H7 (cell line): Measurements from ENCODE around the gene PAFAH1B2. TPM values are rescaled to one million over a fixed set of nuclear protein-coding genes. Genes with fewer than 3 reads are reported as not detected.
"Not testable (repeated sequence)": the region's sequence is repeated elsewhere in the genome, so short reads cannot be mapped to it uniquely, and the experiment has no call there.

ENCODE experiments used
- DNase-seq: peaks from one replicate; pipeline ENCODE4 v3.0.0; 2012
- H3K27me3 ChIP-seq: 2 replicates; pipeline ENCODE4 v1.6.0; 2011; ENCODE audit warnings: mild to moderate bottlenecking, low read length; ENCODE audit not compliant: control insufficient read depth, insufficient read depth
- H3K36me3 ChIP-seq: replicated peaks from 2 replicates; pipeline ENCODE4 v1.5.1; 2011; ENCODE audit warnings: low read length; ENCODE audit not compliant: control insufficient read depth, insufficient read depth
- H3K4me3 ChIP-seq: 2 replicates; pipeline ENCODE4 v1.5.1; 2011; ENCODE audit warnings: low read depth, mild to moderate bottlenecking, control low read depth, low read length, moderate library complexity; ENCODE audit not compliant: insufficient read depth
- total RNA-seq: library from RNA; depleted of rRNA; stranded (reverse); fragments of >200 nt; shearing (Covaris generic); gene quantifications from 2 replicates; pipeline ENCODE4 v1.2.3, GENCODE V29; 2014

The PAFAH1B2 gene
- total RNA-seq, 1 experiment from 2014 or later: 138 TPM

DNA sequence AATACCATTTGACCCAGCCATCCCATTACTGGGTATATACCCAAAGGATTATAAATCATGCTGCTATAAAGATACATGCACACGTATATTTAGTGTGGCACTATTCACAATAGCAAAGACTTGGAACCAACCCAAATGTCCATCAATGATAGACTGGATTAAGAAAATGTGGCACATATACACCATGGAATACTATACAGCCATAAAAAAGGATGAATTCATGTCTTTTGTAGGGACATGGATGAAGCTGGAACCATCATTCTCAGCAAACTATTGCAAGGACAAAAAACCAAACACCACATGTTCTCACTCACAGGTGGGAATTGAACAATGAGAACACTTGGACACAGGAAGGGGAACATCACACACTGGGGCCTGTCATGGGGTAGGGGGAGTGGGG lies 31.1 kb upstream of the PAFAH1B2 start:
- H3K4me3 ChIP-seq, H3K36me3 ChIP-seq, H3K27me3 ChIP-seq, DNase-seq: not testable (repeated sequence)

DNA sequence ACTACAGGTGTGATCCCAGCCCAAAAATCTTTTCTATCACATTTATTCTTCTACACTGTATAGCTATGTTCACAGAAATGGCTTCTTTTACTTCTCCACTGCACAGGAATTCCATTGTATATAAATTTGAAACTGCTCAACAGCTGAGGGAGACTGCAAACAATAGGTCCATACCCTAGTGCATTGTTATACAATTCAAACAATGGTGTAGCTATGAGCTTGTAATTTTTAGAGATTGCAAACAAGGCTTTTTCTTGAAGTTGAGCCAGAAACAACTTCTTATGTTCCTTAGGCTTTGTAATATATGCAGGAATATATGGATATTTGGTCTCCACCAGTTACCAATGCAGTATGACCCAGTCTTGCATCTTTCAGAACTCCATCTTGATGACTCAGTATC lies 26.4 kb upstream of the PAFAH1B2 start:
- no peaks in the 10 kb centered on the region for H3K27me3 ChIP-seq
- DNase-seq: no peak
- H3K4me3 ChIP-seq: no peak overlapping the region
- H3K36me3 ChIP-seq: no peaks in the 10 kb centered on the region

DNA sequence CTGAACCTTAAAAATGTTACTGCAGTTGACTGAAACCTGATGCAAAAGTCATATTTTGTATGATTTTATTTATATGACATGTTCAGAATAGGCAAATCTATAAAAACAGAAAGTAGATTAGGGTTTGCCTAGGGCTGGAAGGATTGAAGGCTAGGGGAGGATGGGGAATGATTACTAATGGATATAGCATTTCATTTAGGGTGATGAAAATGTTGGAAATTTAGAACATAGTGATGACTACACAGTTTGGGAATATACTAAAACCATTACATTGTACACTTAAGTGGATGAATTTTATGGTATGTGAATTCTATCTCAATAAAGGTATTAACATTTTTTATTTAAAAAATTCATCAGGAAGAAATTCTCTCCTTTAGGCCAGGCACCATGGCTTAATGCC lies 22.9 kb upstream of the PAFAH1B2 start:
- Histone ChIP-seq H3K4me3 (no peak overlapping the region), H3K36me3 (no peaks in the 10 kb centered on the region), H3K27me3 (no peaks in the 10 kb centered on the region)
- DNase-seq: no peak

DNA sequence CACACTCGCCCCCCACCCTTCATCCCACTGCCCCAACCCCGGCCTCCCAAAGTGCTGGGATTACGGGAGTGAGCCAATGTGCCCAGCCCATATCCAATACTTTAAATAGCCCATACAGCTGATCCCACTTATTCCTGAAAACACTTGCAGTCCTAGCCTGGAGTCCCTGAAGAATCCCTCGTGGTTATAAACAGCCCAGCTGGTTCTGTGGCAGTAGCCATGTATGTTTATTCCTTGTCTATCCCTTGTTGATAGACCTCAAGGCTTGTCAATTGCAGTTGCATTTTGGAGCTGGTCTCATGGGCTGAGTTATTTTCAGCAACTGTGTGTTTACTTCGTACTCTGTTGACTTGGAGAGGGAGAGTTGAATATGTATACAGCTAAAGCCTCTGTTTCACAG lies 21.5 kb upstream of the PAFAH1B2 start:
- no peak for DNase-seq
- Histone ChIP-seq H3K4me3 (no peak overlapping the region), H3K27me3 (no peaks in the 10 kb centered on the region), H3K36me3 (no peaks in the 10 kb centered on the region)

DNA sequence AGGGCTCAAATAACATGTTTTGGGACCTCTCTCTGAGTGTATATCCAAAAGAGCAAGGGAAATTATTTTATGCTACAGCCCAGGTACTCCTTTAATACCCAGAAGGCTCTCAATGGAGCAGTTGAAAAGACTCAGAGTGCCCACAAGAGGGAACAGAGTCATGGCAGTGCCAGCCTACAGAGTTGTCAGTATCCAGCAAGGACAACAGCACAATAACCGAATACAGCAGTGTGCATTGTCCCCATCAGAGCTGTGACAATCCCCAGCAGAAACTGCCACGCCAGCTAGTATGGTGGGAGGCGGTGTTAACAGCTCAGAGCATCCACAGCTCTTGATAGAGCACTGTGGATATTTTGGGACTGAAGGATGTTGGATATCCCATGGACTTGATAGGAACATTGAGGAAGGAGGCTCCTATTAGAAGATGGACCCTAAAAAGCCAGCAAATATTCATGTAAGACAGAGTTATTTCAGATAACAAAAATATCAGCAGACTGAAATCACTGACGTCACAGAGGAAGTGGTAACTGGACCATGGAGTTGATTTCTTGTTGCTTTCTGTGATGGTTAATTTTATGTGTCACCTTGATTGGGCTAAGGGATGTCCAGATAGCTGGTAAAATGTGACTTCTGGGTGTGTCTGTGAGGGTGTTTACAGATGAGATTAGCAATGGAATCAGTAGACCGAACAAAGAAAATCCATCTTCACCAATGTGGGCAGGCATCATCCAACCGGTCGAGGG lies 17.7 kb upstream of the PAFAH1B2 start:
- no peak overlapping the region for H3K4me3 ChIP-seq
- no peaks in the 10 kb centered on the region for H3K27me3 ChIP-seq
- DNase-seq: no peak
- no peaks in the 10 kb centered on the region for H3K36me3 ChIP-seq

DNA sequence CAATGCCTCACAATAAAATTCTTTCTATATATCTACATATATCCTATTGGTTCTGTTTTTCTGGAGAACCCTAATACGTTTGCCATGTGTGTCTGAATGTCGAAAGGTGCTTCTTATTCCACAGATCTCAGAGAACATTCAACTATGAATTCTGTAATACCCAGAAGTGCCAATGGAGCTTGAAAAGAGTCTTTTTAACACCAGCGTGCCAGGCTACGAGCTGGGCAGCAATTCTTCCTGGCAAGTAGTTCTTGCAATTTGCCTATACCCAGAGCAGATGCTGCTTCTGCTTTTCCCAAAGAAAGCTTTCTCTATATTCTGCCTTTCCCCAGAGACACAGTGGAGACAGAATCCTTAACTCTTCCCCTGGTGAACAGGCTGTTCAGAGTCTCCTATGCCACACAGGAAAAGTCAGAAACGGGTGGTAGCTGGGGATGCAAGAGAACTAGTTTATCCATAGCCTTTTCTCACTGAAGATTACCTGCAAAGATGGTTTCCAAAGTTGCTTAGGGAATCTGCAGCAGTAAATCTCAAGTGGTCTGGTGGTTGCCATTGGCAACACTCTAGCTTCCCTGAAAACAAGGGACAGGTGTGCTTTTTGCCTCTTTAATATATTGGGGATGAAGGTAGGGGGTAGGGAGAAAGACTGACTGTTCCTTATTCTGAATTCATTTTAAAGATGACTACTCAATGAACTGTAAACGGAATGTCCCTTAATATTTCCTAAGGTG lies 16.8 kb upstream of the PAFAH1B2 start:
- Histone ChIP-seq H3K27me3 (no peaks in the 10 kb centered on the region), H3K36me3 (no peaks in the 10 kb centered on the region)
- DNase-seq: no peak

DNA sequence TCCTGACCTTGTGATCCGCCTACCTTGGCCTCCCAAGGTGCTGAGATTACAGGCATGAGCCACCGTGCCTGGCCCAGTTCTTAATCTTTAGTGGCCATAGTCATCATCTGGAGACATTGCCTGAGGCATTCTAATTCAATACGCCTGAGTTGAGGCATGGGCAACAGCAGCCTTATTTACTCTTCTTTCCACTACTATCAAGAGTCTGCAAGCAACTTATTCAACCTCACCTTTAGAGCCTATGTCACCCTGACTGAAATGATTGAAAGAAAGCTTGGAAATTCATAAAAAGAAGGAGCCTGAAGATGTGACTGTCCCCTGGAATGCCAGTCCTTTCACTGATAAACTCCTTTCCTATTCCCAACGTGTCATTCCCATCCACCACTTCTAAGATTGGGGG lies 15.8 kb upstream of the PAFAH1B2 start:
- H3K4me3 ChIP-seq: no peak overlapping the region
- H3K27me3 ChIP-seq: no peaks in the 10 kb centered on the region
- DNase-seq: no peak
- H3K36me3 ChIP-seq: no peaks in the 10 kb centered on the region

More for the DNA sequence above, 16.8 kb upstream of the PAFAH1B2 start:
- H3K4me3 ChIP-seq: no peak overlapping the region

DNA sequence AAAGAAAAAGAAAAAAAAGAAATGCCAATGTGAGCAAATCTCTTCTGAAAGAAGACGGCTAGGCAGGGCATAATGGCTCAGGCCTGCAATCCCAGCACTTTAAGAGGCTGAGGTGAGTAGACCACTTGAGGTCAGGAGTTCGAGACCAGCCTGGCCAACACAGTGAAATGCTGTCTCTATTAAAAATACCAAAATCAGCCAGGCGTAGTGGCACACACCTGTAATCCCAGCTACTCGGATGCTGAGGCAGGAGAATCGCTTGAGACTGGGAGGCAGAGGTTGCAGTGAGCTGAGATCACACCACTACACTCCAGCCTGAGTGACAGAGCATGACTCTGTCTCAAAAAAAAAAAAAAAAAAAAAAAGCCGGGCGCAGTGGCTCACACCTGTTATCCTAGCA lies 13.7 kb upstream of the PAFAH1B2 start:
- H3K4me3 ChIP-seq, H3K27me3 ChIP-seq, DNase-seq, H3K36me3 ChIP-seq: not testable (repeated sequence)

DNA sequence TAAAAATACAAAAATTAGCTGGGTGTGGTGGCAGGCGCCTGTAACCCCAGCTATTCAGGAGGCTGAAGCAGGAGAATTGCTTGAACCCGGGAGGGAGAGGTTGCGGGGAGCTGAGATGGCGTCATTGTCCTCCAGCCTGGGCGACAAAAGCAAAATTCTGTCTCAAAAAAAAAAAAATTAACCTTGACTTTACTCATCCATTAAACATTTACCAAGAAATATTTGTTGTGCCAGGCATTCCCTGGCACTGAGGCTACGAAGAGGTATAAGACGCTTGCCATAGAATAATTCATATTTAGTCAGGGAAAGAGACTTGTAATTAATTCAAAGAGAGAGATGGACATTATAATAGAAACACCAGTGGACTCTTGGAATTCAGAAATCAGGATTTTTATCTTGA lies 13.2 kb upstream of the PAFAH1B2 start:
- H3K36me3 ChIP-seq: no peaks in the 10 kb centered on the region
- no peak for DNase-seq
- no peaks in the 10 kb centered on the region for H3K27me3 ChIP-seq
- no peak overlapping the region for H3K4me3 ChIP-seq

DNA sequence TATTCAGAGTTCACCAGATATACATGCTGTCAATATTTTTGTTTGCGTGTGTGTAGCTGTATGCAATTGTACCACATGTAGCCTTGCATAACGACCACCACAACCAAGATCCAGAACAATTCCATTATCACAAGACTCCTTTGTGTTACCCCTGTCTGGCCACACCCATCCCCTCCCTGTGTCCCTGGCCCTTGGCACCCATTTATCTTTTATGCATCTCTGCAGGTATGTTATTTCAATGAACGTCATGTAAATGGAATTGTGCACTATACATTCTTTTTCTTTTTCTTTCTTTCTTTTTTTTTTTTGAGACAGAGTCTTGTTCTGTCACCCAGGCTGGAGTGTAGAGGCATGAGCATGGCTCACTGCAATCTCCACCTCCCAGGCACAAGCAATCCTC lies 9.7 kb upstream of the PAFAH1B2 start:
- H3K27me3 ChIP-seq: no peaks in the 10 kb centered on the region
- no peak for DNase-seq

DNA sequence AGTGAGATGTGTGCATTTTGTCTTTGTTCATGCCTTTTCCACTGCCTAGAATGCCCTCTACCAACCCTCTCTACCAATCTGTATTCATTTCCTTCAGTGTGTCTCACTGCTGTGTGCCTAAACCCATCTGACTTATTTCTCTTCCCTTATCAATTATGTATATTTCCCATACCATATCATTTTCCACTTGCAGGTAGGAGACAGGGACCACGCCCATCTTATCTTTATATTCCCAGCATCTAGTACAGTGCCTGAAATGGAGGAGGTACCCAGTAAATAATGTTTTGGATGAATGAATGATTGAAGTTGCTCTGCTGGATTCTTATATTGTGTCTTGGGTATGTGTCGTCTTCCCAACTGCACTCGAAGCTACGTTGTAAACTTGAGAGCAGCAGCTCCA lies 9.1 kb upstream of the PAFAH1B2 start:
- H3K27me3 ChIP-seq, H3K36me3 ChIP-seq, H3K4me3 ChIP-seq, DNase-seq: not testable (repeated sequence)

More for the DNA sequence above, 9.7 kb upstream of the PAFAH1B2 start:
- no peaks in the 10 kb centered on the region for H3K36me3 ChIP-seq
- H3K4me3 ChIP-seq: no peak overlapping the region

DNA sequence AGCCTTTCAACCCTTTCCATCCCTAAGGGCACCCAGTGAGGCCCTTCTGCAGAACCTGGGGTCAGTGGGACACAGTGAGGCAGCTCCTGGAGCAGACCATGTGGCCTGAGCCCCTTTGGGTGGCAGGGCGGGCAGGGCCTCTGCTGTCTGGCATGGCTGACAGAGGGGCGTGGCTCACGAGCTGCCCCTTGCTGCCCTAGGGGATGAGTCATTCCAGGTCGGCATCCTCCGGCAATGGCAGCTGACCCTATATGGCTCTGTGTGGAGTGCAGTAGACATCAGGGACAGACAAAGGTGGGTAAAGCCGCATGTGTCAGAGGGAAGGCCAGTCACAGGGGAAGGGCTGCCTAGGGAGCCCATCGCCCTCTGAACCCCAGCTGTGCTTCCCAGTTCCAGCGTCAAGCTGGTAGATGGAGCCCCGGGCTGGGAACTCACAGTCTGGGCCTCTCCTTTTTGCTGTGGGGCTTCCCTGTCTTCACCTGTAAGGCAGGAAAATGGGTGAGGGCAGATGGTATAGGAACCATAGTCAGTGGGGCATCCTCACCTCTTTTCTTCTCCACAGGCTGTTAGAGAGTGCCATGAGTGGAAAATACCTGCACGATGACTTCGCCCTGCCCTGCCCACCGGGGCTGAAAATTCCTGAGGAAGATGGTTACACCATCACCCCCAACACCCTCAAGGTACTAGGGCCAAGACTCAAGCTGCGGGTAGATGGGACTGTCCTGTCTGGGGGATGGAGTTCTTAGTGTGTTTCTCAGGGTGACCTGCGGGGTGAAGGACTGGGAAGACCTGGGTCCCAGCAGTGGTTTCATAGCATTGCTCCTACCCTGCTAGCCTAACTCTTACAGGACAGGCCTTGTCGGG lies 6.6 kb upstream of the PAFAH1B2 start:
- H3K4me3 ChIP-seq, H3K27me3 ChIP-seq, DNase-seq, H3K36me3 ChIP-seq: not testable (repeated sequence)

DNA sequence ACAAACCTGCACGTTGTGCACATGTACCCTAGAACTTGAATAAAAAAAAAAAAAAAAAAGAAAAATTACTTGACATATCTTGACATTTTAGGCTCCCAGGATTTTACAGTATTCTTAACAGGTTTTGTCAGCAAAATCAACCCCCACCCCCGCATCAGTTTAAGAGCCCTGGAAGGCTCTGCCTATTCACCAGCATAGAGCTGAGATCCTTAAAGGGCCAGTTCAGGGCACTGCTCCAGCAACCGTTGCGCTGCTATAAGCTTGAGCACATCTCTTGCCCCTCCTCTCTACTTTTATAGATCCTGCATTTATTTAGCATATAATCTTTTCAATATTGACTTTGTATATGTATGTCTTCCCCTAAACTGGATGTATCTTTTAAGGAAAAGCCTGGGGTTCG lies 697 bp upstream of the PAFAH1B2 start:
- Histone ChIP-seq H3K4me3 (peak overlapping the region; percentile 86), H3K27me3 (no peaks in the 10 kb centered on the region), H3K36me3 (peaks cover 9% of the 10 kb centered on the region)
- peak; percentile 64 for DNase-seq

DNA sequence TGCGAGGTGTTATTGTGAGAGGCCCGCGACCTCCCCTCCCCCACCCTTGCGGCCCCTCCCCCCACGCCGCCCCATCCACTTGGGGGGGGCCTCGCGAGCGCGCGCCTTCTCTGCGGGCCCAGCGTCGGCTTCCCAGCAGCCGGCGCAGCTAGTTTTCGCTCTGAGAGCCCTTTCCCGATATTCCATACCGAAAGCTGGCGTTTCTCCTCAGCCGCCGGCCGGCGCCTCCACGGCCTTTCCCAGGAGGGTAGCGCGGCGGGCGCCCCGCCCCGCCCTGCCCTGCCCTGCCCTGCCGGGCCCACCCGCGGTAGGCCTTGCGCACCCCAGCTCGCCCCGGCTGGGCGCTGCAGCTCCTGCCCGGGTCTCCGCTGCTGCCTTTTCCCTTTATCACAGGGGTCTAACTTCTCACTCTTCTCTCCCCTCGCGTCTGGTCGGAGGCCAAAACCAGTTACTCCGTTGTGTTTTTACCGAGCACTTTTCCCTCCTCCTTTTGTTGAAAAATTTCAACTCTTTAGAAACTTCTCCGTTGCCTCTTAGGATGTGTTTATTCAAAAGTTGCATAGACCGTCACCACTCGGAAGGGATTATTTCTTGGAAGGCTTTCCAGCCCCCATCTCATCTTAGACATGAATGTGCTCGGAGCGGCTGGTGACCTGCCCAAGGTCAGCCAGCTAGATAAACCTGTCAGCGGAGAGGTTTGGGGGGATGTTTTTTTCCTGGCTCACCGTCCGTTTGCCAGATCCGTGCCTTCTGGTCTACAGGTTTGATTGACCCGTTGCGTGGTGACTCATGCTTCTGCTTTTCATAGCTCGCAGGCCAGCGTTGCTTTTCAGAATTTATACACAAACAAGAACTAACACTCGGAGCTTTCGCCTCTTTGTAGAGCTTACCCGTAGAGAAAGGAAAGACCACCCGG lies 648 bp downstream of the PAFAH1B2 start:
- H3K27me3 ChIP-seq: no peaks in the 10 kb centered on the region
- H3K4me3 ChIP-seq: peak overlapping the region; percentile 86
- peak; percentile 93 for DNase-seq
- H3K36me3 ChIP-seq: peaks cover 9% of the 10 kb centered on the region
